H1 (cell line): ENCODE measurements around the gene NCK1. TPM values are rescaled to one million over a fixed set of nuclear protein-coding genes. Genes with fewer than 3 reads are reported as not detected.

Experiments used
- CTCF ChIA-PET: fragments of 300-600 bp; sonication (Branson Sonifier 250); formaldehyde crosslinking; loops from one replicate; lab custom pipeline; 2021; ENCODE audit not compliant: partially characterized antibody; lab: Charles Lee
- POLR2A ChIA-PET: fragments of 300-600 bp; sonication (Branson Sonifier 250); formaldehyde crosslinking; loops from one replicate; lab custom pipeline; 2021; ENCODE audit warnings: inconsistent platforms; ENCODE audit not compliant: partially characterized antibody; lab: Charles Lee
- DNase-seq, 2 experiments: peaks; one replicate each; pipeline versions ENCODE4 v3.0.0 to v3.0.0-alpha.2; 2010 to 2022; ENCODE audit warnings: low spot score in 2 of 2, low read depth in 1 of 2, mixed read lengths in 1 of 2
- FAIRE-seq: peaks from 2 replicates; lab custom pipeline; 2011; peaks lifted over from hg19 to GRCh38; lab: Jason Lieb, UNC
- H2AFZ ChIP-seq: 2 replicates; pipeline ENCODE4 v1.8.1; 2012; ENCODE audit warnings: low read length, inconsistent platforms
- H2AK5ac ChIP-seq: 2 replicates; pipeline ENCODE4 v1.6.1; 2013; ENCODE audit warnings: low read depth, low read length
- H2BK120ac ChIP-seq: replicated peaks from 2 replicates; pipeline ENCODE3; 2013; ENCODE audit warnings: low read depth, low read length, inconsistent platforms
- H2BK12ac ChIP-seq: 2 replicates; pipeline ENCODE4 v1.6.1; 2013; ENCODE audit warnings: low read depth, low read length
- H2BK15ac ChIP-seq: 2 replicates; pipeline ENCODE4 v1.6.1; 2013; ENCODE audit warnings: low read length
- H2BK20ac ChIP-seq: 2 replicates; pipeline ENCODE4 v1.6.1; 2013; ENCODE audit warnings: low read length
- H2BK5ac ChIP-seq: 2 replicates; pipeline ENCODE4 v1.6.1; 2013; ENCODE audit warnings: low read depth, low read length
- H3K14ac ChIP-seq: 2 replicates; pipeline ENCODE4 v1.6.1; 2013; ENCODE audit warnings: inconsistent platforms; ENCODE audit not compliant: insufficient read length
- H3K18ac ChIP-seq: 2 replicates; pipeline ENCODE4 v1.6.1; 2013; ENCODE audit warnings: low read length; ENCODE audit errors: extremely low read depth
- H3K23ac ChIP-seq: 2 replicates; pipeline ENCODE4 v1.6.1; 2013; ENCODE audit warnings: inconsistent platforms; ENCODE audit not compliant: insufficient read length
- H3K23me2 ChIP-seq: 2 replicates; pipeline ENCODE4 v1.6.1; 2013; ENCODE audit warnings: low read depth, low read length
- H3K27ac ChIP-seq: 2 replicates; pipeline ENCODE4 v1.6.1; 2011; ENCODE audit warnings: low read depth, low read length, inconsistent platforms
- H3K27me3 ChIP-seq, 4 experiments: replicated peaks in 1 of 4; 1 replicate in 1 of 4; 2 replicates in 3 of 4; pipeline versions ENCODE4 v1.6.1 to v1.8.1; 2011 to 2013; ENCODE audit warnings: low read length in 3 of 4, mild to moderate bottlenecking in 3 of 4, inconsistent platforms in 2 of 4, mixed read lengths in 2 of 4, moderate library complexity in 1 of 4; ENCODE audit not compliant: control insufficient read depth in 3 of 4, insufficient read depth in 3 of 4; ENCODE audit errors: extremely low read depth in 1 of 4
- H3K36me3 ChIP-seq, 4 experiments: 2 replicates each; pipeline versions ENCODE4 v1.6.1 to v1.8.1; 2011 to 2013; ENCODE audit warnings: mild to moderate bottlenecking in 4 of 4, low read length in 3 of 4, moderate library complexity in 2 of 4, control low read depth in 1 of 4, inconsistent platforms in 1 of 4; ENCODE audit not compliant: insufficient read depth in 4 of 4, control insufficient read depth in 2 of 4
- H3K4ac ChIP-seq: replicated peaks from 2 replicates; pipeline ENCODE3; 2013; ENCODE audit warnings: low read length, low read depth, mixed read lengths, inconsistent platforms; ENCODE audit not compliant: insufficient read length
- H3K4me1 ChIP-seq, 4 experiments: replicated peaks in 1 of 4; 1 replicate in 1 of 4; 2 replicates in 3 of 4; pipeline versions ENCODE4 v1.6.1 to v1.8.1; 2011 to 2013; ENCODE audit warnings: low read length in 3 of 4, inconsistent platforms in 2 of 4, mixed read lengths in 1 of 4; ENCODE audit not compliant: insufficient read depth in 4 of 4, control insufficient read depth in 3 of 4
- H3K4me2 ChIP-seq, 2 experiments: 2 replicates each; pipeline versions ENCODE4 v1.6.1 to v1.8.1; 2011 to 2013; ENCODE audit warnings: low read depth in 2 of 2, low read length in 2 of 2, control low read depth in 1 of 2, inconsistent platforms in 1 of 2, mild to moderate bottlenecking in 1 of 2; ENCODE audit not compliant: insufficient read depth in 1 of 2
- H3K4me3 ChIP-seq, 4 experiments: fragments of 200-600, 300-600 bp in 1 of 4; sonication (generic), shearing (Covaris generic), sonication (Bioruptor Twin) in 1 of 4; 2 replicates each; pipeline versions ENCODE4 v1.5.1 to v1.8.1; 2011 to 2016; ENCODE audit warnings: low read length in 4 of 4, low read depth in 3 of 4, control low read depth in 2 of 4, inconsistent platforms in 2 of 4, mild to moderate bottlenecking in 2 of 4, mixed read lengths in 1 of 4, moderate library complexity in 1 of 4; ENCODE audit not compliant: insufficient read depth in 2 of 4; ENCODE audit errors: extremely low read depth in 1 of 4
- H3K56ac ChIP-seq: replicated peaks from 2 replicates; pipeline ENCODE3; 2013; ENCODE audit warnings: low read depth, mild to moderate bottlenecking, mixed read lengths, low read length, inconsistent platforms; ENCODE audit not compliant: insufficient read length
- H3K79me1 ChIP-seq: 2 replicates; pipeline ENCODE4 v1.6.1; 2013; ENCODE audit warnings: low read depth, low read length, control low read depth
- H3K79me2 ChIP-seq, 2 experiments: 2 replicates each; pipeline versions ENCODE4 v1.6.1 to v1.8.1; 2012 to 2013; ENCODE audit warnings: low read length in 2 of 2, mild to moderate bottlenecking in 2 of 2, inconsistent platforms in 1 of 2; ENCODE audit not compliant: insufficient read depth in 2 of 2, control insufficient read depth in 1 of 2
- H3K9ac ChIP-seq, 4 experiments: replicated peaks in 1 of 4; 1 replicate in 1 of 4; 2 replicates in 3 of 4; pipeline versions ENCODE4 v1.6.1 to v1.8.1; 2011 to 2013; ENCODE audit warnings: low read depth in 3 of 4, low read length in 3 of 4, control low read depth in 2 of 4, mild to moderate bottlenecking in 2 of 4, moderate library complexity in 2 of 4, inconsistent platforms in 1 of 4; ENCODE audit errors: extremely low read depth in 1 of 4
- H3K9me3 ChIP-seq, 2 experiments: 2 replicates each; pipeline versions ENCODE4 v1.6.1 to v1.8.1; 2012 to 2013; ENCODE audit warnings: mild to moderate bottlenecking in 2 of 2, moderate library complexity in 2 of 2, control low read depth in 1 of 2, inconsistent platforms in 1 of 2, low read depth in 1 of 2, low read length in 1 of 2, mixed read lengths in 1 of 2; ENCODE audit not compliant: insufficient read depth in 2 of 2
- H4K20me1 ChIP-seq, 2 experiments: replicated peaks in 1 of 2; 2 replicates each; pipeline versions ENCODE3 to v1.8.1; 2011 to 2013; ENCODE audit warnings: inconsistent platforms in 2 of 2, low read length in 2 of 2, mild to moderate bottlenecking in 1 of 2; ENCODE audit not compliant: insufficient read depth in 2 of 2, control insufficient read depth in 1 of 2
- H4K5ac ChIP-seq: 2 replicates; pipeline ENCODE4 v1.6.1; 2013; ENCODE audit warnings: low read length, low read depth, mixed read lengths, inconsistent platforms; ENCODE audit not compliant: insufficient read length
- H4K8ac ChIP-seq: 2 replicates; pipeline ENCODE4 v1.8.0; 2013; ENCODE audit warnings: mild to moderate bottlenecking, moderate library complexity, low read length, inconsistent platforms; ENCODE audit not compliant: insufficient read depth; ENCODE audit errors: extremely low read depth
- H4K91ac ChIP-seq: replicated peaks from 2 replicates; pipeline ENCODE3; 2013; ENCODE audit warnings: low read length, mixed read lengths, inconsistent platforms; ENCODE audit not compliant: insufficient read length
- BCL11A ChIP-seq, 2 experiments: IDR thresholded peaks; one replicate each; pipeline ENCODE4 v1.6.1; 2011; ENCODE audit warnings: low read depth in 2 of 2, low read length in 2 of 2, mild to moderate bottlenecking in 2 of 2
- EGR1 ChIP-seq: IDR thresholded peaks from 2 replicates; pipeline ENCODE4 v1.6.1; 2011; ENCODE audit warnings: low read depth, low read length, borderline replicate concordance
- NANOG ChIP-seq: IDR thresholded peaks from 2 replicates; pipeline ENCODE4 v1.6.1; 2011; ENCODE audit warnings: low read length, low read depth, mild to moderate bottlenecking, inconsistent platforms; ENCODE audit not compliant: insufficient read depth, poor library complexity, severe bottlenecking
- POLR2A ChIP-seq, 2 experiments: IDR thresholded peaks; 1 replicate in 1 of 2; 2 replicates in 1 of 2; pipeline ENCODE4 v1.6.1; 2011; ENCODE audit warnings: low read depth in 2 of 2, low read length in 2 of 2, mild to moderate bottlenecking in 2 of 2; ENCODE audit errors: control extremely low read depth in 1 of 2
- RFX5 ChIP-seq: IDR thresholded peaks from 2 replicates; pipeline ENCODE4 v1.6.1; 2011; ENCODE audit warnings: low read depth, low read length, improper control_type of control experiment, borderline replicate concordance
- SIX5 ChIP-seq: IDR thresholded peaks from 2 replicates; pipeline ENCODE4 v1.6.1; 2011; ENCODE audit warnings: mild to moderate bottlenecking, low read depth, low read length
- WGBS, 2 experiments: shearing (Covaris generic) in 1 of 2; methylation state at CpG; one replicate each; pipeline versions ENCODE4 v1.1.6 to v1.1.7; 2013 to 2015; ENCODE audit warnings: low lambda C conversion rate in 2 of 2, mixed read lengths in 2 of 2, inconsistent platforms in 1 of 2, low coverage in 1 of 2, missing lambda C conversion rate in 1 of 2; ENCODE audit not compliant: insufficient replicate concordance in 2 of 2, insufficient coverage in 1 of 2, insufficient read length in 1 of 2; ENCODE audit errors: extremely low coverage in 1 of 2, missing lambda C conversion rate in 1 of 2; 5-methylcytosine and 5-hydroxymethylcytosine counted together
- polyA plus RNA-seq, 7 experiments: library from polyadenylated mRNA; depleted of rRNA in 3 of 7; stranded (reverse) in 5 of 7; unstranded in 2 of 7; fragments of >200 nt in 5 of 7; fragments of 200-250 nt in 2 of 7; gene quantifications; 1 replicate in 5 of 7; 2 replicates in 1 of 7; 4 replicates in 1 of 7; pipeline versions ENCODE4 v1.2.1 to v1.2.3, GENCODE V29; 2011 to 2013; ENCODE audit warnings: missing spikeins in 2 of 7, mixed read lengths in 2 of 7
- total RNA-seq: library from RNA; stranded (reverse); fragmentation: NEBNext Ultra II Directional; extraction: Animal tissue kit (Norgen Biotek cat#: 25700); gene quantifications from 2 replicates; pipeline ENCODE4 v1.2.1, GENCODE V29; 2021
- TF ChIP-seq, protein P1 (sequence below): IDR thresholded peaks from 2 replicates; pipeline ENCODE4 v1.6.1; 2011; ENCODE audit warnings: low read length, improper control_type of control experiment
- TF ChIP-seq, protein P2 (sequence below): IDR thresholded peaks from 2 replicates; pipeline ENCODE4 v1.6.1; 2012; ENCODE audit warnings: low read length, inconsistent platforms

Gene NCK1
- total and polyA plus RNA-seq, 2 of the 8 experiments (the other 6 are each of a cell fraction or from before 2014, with no cell fraction given) = 10.0 to 28.5 TPM

GRCh38 chr3:136909187-136909586, 47.2 kb downstream of the NCK1 start:
- no peak overlapping the region for H2AK5ac ChIP-seq
- H3K9me3 ChIP-seq = no peaks in the 10 kb centered on the region
- TF ChIP-seq NANOG (no peak), EGR1 (no peak), SIX5 (no peak), POLR2A (IDR thresholded peaks at IDR 0.05; ENCODE audit: control extremely low read depth in 1 of 2, low read depth in 2 of 2, low read length in 2 of 2) (no peak), BCL11A (IDR thresholded peaks at IDR 0.05; ENCODE audit: low read depth in 2 of 2, low read length in 2 of 2) (no peak), RFX5 (no peak)
- TF ChIP-seq, protein P1, sequence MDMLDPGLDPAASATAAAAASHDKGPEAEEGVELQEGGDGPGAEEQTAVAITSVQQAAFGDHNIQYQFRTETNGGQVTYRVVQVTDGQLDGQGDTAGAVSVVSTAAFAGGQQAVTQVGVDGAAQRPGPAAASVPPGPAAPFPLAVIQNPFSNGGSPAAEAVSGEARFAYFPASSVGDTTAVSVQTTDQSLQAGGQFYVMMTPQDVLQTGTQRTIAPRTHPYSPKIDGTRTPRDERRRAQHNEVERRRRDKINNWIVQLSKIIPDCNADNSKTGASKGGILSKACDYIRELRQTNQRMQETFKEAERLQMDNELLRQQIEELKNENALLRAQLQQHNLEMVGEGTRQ = no peak
- TF ChIP-seq, protein P2, sequence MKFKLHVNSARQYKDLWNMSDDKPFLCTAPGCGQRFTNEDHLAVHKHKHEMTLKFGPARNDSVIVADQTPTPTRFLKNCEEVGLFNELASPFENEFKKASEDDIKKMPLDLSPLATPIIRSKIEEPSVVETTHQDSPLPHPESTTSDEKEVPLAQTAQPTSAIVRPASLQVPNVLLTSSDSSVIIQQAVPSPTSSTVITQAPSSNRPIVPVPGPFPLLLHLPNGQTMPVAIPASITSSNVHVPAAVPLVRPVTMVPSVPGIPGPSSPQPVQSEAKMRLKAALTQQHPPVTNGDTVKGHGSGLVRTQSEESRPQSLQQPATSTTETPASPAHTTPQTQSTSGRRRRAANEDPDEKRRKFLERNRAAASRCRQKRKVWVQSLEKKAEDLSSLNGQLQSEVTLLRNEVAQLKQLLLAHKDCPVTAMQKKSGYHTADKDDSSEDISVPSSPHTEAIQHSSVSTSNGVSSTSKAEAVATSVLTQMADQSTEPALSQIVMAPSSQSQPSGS = no peak

More at GRCh38 chr3:136909187-136909586, 47.2 kb downstream of the NCK1 start:
- H4K20me1 ChIP-seq = peaks cover 6 to 15% of the 10 kb centered on the region in 2 experiments
- H3K56ac ChIP-seq = no peak overlapping the region
- no peak overlapping the region for H3K4ac ChIP-seq
- H2BK12ac ChIP-seq = no peak overlapping the region
- H3K23ac ChIP-seq = no peak overlapping the region
- no peak overlapping the region for H4K5ac ChIP-seq
- no peak overlapping the region for H3K18ac ChIP-seq
- peaks cover 0 to 10% (median 4%) of the 10 kb centered on the region in 4 experiments; a peak in 5 of 7 replicates for H3K4me1 ChIP-seq
- H3K14ac ChIP-seq = no peak overlapping the region
- H3K79me2 ChIP-seq = peaks cover 3 to 98% of the 10 kb centered on the region in 2 experiments
- H4K8ac ChIP-seq = no peak overlapping the region
- peaks cover 9% of the 10 kb centered on the region for H3K79me1 ChIP-seq
- no peak overlapping the region for H3K4me2 ChIP-seq
- H3K27ac ChIP-seq = no peak overlapping the region
- no peak overlapping the region for H2BK15ac ChIP-seq
- H4K91ac ChIP-seq = no peak overlapping the region
- H3K27me3 ChIP-seq = no peaks in the 10 kb centered on the region
- no peak overlapping the region for H2BK20ac ChIP-seq
- ChIA-PET CTCF (interaction anchor here (0.5 kb wide), 1 partner anchor 151 kb away, joined by 4 read pairs; no protein-coding TSS in a partner anchor), POLR2A (interaction anchor here (1.2 kb wide), 1 partner anchor 10 kb away, joined by 3 read pairs; no protein-coding TSS in a partner anchor)
- no peaks in the 10 kb centered on the region for H3K23me2 ChIP-seq
- 87% methylated on average over 4 of the region's 4 CpGs; no CpG with 5 or more reads in 1 of the 2 experiments for WGBS, 2 experiments
- no peak overlapping the region for H2AFZ ChIP-seq
- H2BK120ac ChIP-seq = no peak overlapping the region
- no peak overlapping the region for H3K9ac ChIP-seq
- DNase-seq (no peak), FAIRE-seq (no peak)
- H3K4me3 ChIP-seq = no peak overlapping the region
- H2BK5ac ChIP-seq = no peak overlapping the region
- no peaks in the 10 kb centered on the region for H3K36me3 ChIP-seq
